ENCODE data around the gene YWHAE. TPM values are rescaled to one million over a fixed set of nuclear protein-coding genes. Genes with fewer than 3 reads are reported as not detected.

YWHAE gene
- total and polyA plus RNA-seq, 2 experiments from 2014 or later = 339 to 566 TPM

DNA sequence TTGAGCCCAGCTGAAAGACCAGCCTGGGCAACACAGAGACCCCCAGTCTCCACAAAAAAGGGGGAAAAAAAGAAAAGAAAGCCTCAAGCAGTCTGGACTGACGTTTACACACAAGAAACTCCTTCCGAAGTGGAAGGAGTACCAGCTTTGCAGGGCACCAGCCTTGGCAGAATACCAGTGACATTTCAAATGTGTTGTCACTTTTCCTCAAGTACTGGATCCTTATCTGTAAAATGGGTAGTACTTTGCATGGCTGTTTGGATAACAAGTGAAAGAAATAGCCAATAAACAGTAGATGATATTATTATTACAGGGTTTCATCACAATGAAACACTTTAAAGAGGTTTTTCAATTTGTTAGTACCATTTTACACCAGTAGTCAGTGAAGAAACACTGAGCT is 14.2 kb downstream of the YWHAE start:
- WGBS (ENCODE audit: low lambda C conversion rate, missing lambda C conversion rate) = 80% methylated on average over 2 of the region's 2 CpGs
- Histone ChIP-seq H3K4me3 (no peak overlapping the region), H3K27ac (no peak overlapping the region), H3K27me3 (no peaks in the 10 kb centered on the region), H3K9me3 (ENCODE audit: low read depth) (no peaks in the 10 kb centered on the region), H3K9me2 (replicated peaks; ENCODE audit: insufficient read depth) (no peaks in the 10 kb centered on the region), H3K36me3 (replicated peaks; ENCODE audit: insufficient read depth, low read depth) (no peaks in the 10 kb centered on the region), H3K4me1 (ENCODE audit: insufficient read depth) (peaks cover 27% of the 10 kb centered on the region), H3K4me2 (no peak overlapping the region), H4K20me1 (ENCODE audit: insufficient read depth, poor library complexity, severe bottlenecking) (peaks cover 100% of the 10 kb centered on the region), H3K79me2 (peaks cover 100% of the 10 kb centered on the region), H2AFZ (no peak overlapping the region)
- no peak for DNase-seq (ENCODE audit: low spot score)
- no peak for TF ChIP-seq EZH2 (IDR thresholded peaks at IDR 0.05; ENCODE audit: borderline replicate concordance)
- TF ChIP-seq EZH2phosphoT487 (IDR thresholded peaks at IDR 0.05; ENCODE audit: low read depth, severe bottlenecking, unreplicated experiment) = no peak
- TF ChIP-seq, protein P1, sequence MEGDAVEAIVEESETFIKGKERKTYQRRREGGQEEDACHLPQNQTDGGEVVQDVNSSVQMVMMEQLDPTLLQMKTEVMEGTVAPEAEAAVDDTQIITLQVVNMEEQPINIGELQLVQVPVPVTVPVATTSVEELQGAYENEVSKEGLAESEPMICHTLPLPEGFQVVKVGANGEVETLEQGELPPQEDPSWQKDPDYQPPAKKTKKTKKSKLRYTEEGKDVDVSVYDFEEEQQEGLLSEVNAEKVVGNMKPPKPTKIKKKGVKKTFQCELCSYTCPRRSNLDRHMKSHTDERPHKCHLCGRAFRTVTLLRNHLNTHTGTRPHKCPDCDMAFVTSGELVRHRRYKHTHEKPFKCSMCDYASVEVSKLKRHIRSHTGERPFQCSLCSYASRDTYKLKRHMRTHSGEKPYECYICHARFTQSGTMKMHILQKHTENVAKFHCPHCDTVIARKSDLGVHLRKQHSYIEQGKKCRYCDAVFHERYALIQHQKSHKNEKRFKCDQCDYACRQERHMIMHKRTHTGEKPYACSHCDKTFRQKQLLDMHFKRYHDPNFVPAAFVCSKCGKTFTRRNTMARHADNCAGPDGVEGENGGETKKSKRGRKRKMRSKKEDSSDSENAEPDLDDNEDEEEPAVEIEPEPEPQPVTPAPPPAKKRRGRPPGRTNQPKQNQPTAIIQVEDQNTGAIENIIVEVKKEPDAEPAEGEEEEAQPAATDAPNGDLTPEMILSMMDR (IDR thresholded peaks at IDR 0.05; ENCODE audit: poor library complexity) = no peak

DNA sequence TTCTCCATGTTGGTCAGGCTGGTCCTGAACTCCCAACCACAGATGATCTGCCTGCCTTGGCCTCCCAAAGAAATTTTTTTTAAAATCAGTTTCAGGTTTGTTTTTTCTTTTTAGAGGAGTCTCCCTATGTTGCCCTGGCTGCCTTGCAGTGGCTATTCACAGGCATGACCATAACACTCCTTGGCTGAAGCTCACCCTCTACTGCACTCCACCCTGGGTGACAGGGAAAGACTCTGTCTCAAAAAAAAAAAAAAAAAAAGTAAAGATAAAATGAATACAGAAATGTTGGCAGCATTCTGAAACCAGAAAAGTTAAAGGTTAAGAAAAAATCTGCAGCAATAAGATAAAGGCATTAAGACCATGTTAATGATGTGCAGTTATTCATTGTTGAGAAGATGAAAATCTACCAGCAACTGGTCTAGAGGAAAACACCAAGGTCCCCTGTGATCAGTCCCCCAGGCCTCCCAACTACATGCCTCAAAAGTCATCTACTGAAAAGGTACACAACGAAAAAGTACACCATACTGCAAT is 15.1 kb downstream of the YWHAE start:
- no peak overlapping the region for H3K27ac ChIP-seq
- TF ChIP-seq EZH2 (IDR thresholded peaks at IDR 0.05; ENCODE audit: borderline replicate concordance) = no peak
- TF ChIP-seq, protein P1 (IDR thresholded peaks at IDR 0.05; ENCODE audit: poor library complexity) = no peak
- no peak for TF ChIP-seq EZH2phosphoT487 (IDR thresholded peaks at IDR 0.05; ENCODE audit: low read depth, severe bottlenecking, unreplicated experiment)
- H3K36me3 ChIP-seq (replicated peaks; ENCODE audit: insufficient read depth, low read depth) = no peaks in the 10 kb centered on the region
- no peaks in the 10 kb centered on the region for H3K9me2 ChIP-seq (replicated peaks; ENCODE audit: insufficient read depth)
- H3K4me3 ChIP-seq = no peak overlapping the region
- no peaks in the 10 kb centered on the region for H3K9me3 ChIP-seq (ENCODE audit: low read depth)
- H4K20me1 ChIP-seq (ENCODE audit: insufficient read depth, poor library complexity, severe bottlenecking) = peaks cover 100% of the 10 kb centered on the region
- H3K4me2 ChIP-seq = no peak overlapping the region
- DNase-seq (ENCODE audit: low spot score) = no peak
- peaks cover 20% of the 10 kb centered on the region for H3K4me1 ChIP-seq (ENCODE audit: insufficient read depth)
- H2AFZ ChIP-seq = no peak overlapping the region
- H3K79me2 ChIP-seq = peaks cover 100% of the 10 kb centered on the region
- 40% methylated on average over 1 of the region's 1 CpG for WGBS (ENCODE audit: low lambda C conversion rate, missing lambda C conversion rate)
- H3K27me3 ChIP-seq = no peaks in the 10 kb centered on the region

DNA sequence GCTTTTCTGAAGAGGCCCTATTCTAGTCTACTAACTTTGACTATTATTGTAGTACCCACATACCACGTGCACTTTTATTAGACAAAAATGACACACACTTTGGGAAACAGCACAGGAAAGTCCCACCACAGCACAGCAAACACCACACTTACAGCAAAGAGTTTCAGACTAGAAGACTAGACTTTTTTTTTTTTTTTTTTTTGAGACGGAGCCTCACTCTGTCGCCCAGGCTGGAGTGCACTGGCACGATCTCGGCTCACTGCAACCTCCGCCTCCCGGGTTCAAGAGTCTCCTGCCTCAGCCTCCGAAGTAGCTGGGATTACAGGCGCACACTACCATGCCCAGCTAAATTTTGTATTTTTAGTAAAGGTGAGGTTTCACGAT is 20.1 kb downstream of the YWHAE start:
- Histone ChIP-seq H3K4me1 (ENCODE audit: insufficient read depth) (peaks cover 49% of the 10 kb centered on the region), H3K27ac (peak overlapping the region; percentile 8)

More for the DNA sequence above, 20.1 kb downstream of the YWHAE start:
- TF ChIP-seq EZH2phosphoT487 (IDR thresholded peaks at IDR 0.05; ENCODE audit: low read depth, severe bottlenecking, unreplicated experiment) (no peak), EZH2 (IDR thresholded peaks at IDR 0.05; ENCODE audit: borderline replicate concordance) (no peak)
- TF ChIP-seq, protein P1 (IDR thresholded peaks at IDR 0.05; ENCODE audit: poor library complexity) = no peak
- Histone ChIP-seq H3K9me2 (replicated peaks; ENCODE audit: insufficient read depth) (no peaks in the 10 kb centered on the region), H3K27me3 (no peaks in the 10 kb centered on the region), H3K9me3 (ENCODE audit: low read depth) (no peaks in the 10 kb centered on the region), H4K20me1 (ENCODE audit: insufficient read depth, poor library complexity, severe bottlenecking) (peaks cover 100% of the 10 kb centered on the region), H3K79me2 (peaks cover 100% of the 10 kb centered on the region), H3K4me2 (no peak overlapping the region), H2AFZ (no peak overlapping the region), H3K4me3 (no peak overlapping the region), H3K36me3 (replicated peaks; ENCODE audit: insufficient read depth, low read depth) (no peaks in the 10 kb centered on the region)
- no peak for DNase-seq (ENCODE audit: low spot score)
- 82% methylated on average over 10 of the region's 10 CpGs for WGBS (ENCODE audit: low lambda C conversion rate, missing lambda C conversion rate)
